ENCODE results near the gene CR1L.
A peak's percentile ranks its signal among the peaks of the same experiment; 100 is the strongest.

Gene CR1L

GRCh38 chr1:207644166-207644851 is 624 bp upstream of the CR1L start:
- DNase-seq (ENCODE audit: low read depth): no peak
- no peak for TF ChIP-seq CTCF (conservative IDR thresholded peaks at IDR 0.05; ENCODE audit: low read length)
- H3K4me3 ChIP-seq (ENCODE audit: low read length): peak overlapping the region; percentile 71

GRCh38 chr1:207645635-207646081 is 725 bp downstream of the CR1L start:
- no peak for TF ChIP-seq CTCF (conservative IDR thresholded peaks at IDR 0.05; ENCODE audit: low read length)
- peak overlapping the region; percentile 71 for H3K4me3 ChIP-seq (ENCODE audit: low read length)
- no peak for DNase-seq (ENCODE audit: low read depth)

GRCh38 chr1:207646171-207646570 is 1.2 kb downstream of the CR1L start:
- no peak for DNase-seq (ENCODE audit: low read depth)
- no peak for TF ChIP-seq CTCF (conservative IDR thresholded peaks at IDR 0.05; ENCODE audit: low read length)
- H3K4me3 ChIP-seq (ENCODE audit: low read length): no peak overlapping the region

- no peak for TF ChIP-seq CTCF (conservative IDR thresholded peaks at IDR 0.05; ENCODE audit: low read length)
- no peak for DNase-seq (ENCODE audit: low read depth)
- H3K4me3 ChIP-seq (ENCODE audit: low read length): no peak overlapping the region
Measured at GRCh38 chr1:207646944-207647579, 2.1 kb downstream of the CR1L start.

- TF ChIP-seq CTCF (conservative IDR thresholded peaks at IDR 0.05; ENCODE audit: low read length): no peak
- no peak overlapping the region for H3K4me3 ChIP-seq (ENCODE audit: low read length)
- DNase-seq (ENCODE audit: low read depth): no peak
Measured at GRCh38 chr1:207647671-207648333, 2.9 kb downstream of the CR1L start.

- no peak for DNase-seq (ENCODE audit: low read depth)
- H3K4me3 ChIP-seq (ENCODE audit: low read length): no peak overlapping the region
- no peak for TF ChIP-seq CTCF (conservative IDR thresholded peaks at IDR 0.05; ENCODE audit: low read length)
Measured at GRCh38 chr1:207648334-207649209, 3.6 kb downstream of the CR1L start.

Measured in AG10803 (cell line).